ENCODE measurements around the gene C1QTNF12.

C1QTNF12 gene

GRCh38 chr1:1239614-1240347 lies 6.7 kb downstream of the C1QTNF12 start:
- no peak for DNase-seq

DNA sequence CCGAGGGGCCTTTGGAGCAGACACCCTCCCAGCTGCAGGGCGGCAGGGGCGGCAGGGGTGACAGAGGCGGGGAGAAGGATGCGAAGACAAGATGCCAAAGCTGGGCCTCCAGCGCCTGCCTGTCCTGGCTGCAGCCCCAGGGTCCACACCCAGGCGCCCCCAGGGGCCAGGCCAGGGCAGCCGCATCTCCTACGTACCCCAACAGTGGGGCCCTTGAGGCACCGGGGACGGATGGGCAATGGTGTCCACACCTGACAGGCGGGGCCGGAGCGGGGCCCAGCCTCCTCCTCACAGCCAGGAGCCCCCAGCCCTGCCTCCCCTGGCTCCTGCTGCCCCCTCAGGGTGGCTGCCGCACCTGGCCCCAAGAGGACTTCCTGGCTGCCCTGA lies 7.3 kb downstream of the C1QTNF12 start:
- no peak for DNase-seq

DNA sequence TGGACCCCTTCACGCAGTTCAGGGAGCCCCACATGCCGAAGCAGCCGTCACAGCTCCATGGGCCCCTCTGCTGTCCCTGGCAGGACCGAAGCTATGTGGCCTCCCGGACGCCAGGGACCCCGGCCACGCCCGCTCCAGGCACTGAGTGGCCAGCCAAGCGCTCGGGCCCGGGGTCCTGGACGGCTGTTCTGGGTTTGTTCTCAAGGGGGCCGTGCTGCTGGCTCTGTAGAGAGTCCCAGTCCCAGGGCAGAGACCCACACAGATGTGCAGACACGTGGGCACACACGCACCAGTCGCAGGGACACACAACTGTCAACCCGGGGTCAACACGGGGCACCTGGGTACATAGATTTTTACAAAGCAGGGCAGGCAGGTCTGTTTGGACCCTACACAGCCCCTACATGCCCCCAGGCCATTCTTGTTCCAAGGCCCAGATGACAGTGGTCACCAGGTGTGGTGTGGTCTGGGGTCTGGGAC lies 7.8 kb downstream of the C1QTNF12 start:
- no peak for DNase-seq

GRCh38 chr1:1237874-1238701 lies 8.4 kb downstream of the C1QTNF12 start:
- DNase-seq, result no peak

- DNase-seq, result no peak
Observed at GRCh38 chr1:1236945-1237873, 9.3 kb downstream of the C1QTNF12 start.

- no peak for DNase-seq
Observed at GRCh38 chr1:1236176-1236763, 10.3 kb downstream of the C1QTNF12 start.

DNA sequence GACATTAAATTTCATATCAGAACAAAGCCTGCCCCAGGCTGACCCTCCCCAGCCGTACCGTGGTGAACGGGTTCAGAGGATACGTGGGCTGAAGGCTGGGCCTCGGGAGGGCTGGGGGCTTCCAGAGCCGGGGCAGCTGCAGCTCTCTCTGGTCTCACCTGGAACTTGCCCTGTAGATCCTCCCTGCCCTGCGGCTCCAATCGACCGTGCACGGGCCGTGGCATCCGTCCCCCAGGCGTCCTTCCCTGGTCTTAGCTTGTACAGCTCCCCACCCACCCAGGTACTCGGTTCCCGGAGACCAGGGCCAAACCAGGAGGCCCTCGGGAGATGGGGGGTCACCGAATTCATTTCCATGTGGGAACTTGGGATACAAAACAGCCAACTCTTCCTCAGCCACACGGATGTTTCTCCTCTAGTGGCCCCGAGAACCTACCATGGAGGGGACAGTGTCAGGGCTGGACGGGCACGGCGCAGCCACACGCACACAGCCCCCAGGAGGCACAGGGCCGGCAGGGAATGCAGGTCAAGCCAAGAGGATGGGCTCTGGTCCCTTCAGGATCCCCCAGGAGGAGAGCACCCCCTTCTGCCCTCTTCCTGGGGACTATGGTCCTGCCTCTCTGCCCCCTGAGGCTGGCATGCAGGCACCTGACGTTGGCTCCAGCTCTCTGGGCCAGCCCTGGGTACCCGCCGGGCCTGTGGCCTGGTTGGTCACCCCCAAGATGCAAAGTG lies 11.3 kb downstream of the C1QTNF12 start:
- DNase-seq, result no peak

DNA sequence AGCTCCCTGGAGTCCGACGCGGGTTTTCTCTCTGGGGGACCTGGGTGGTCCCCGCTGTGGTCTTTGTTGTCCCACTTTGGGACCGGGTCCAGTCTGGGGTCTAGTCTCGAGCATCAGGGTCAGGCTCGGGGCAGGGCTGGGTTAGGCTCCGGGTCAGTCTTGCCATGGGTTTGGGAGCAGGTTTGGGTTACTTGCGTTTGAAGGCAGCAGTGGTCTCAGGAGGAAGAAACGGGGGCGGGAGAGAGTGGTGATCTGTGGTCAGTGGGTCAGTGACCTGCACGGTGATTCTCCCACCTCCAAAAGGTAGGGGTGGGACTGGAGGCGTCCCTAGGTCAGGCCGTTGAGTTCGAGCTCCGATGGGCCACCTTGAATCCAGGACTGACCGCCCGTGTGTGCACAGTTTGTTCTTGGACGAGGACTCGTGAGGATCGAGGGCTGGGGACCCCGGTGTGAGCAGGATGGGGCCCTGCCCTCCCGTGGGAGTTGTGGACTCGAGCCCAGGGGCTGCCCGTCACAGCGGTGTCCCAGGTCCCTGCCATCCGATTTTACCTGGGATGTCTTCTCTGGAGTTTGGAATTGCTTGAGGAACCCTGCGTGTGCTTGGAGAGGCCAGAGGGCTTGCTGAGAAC lies 12.2 kb downstream of the C1QTNF12 start:
- DNase-seq, result no peak

DNA sequence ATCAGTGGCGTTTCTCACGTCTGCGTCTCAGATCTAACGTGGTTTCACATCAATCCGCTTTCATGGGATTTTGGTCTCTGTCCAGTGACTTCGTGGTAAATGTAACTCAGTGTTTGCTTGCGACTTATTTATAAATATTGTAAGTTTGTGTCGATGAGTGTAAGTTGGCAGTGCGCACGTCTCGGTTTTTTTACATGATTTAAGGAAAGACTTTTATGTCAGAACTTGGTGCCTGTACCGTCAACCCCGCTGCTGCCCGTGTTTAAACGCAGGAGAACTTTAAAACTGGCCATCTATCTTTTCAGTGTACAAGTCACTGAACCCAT lies 13.0 kb downstream of the C1QTNF12 start:
- no peak for DNase-seq

DNA sequence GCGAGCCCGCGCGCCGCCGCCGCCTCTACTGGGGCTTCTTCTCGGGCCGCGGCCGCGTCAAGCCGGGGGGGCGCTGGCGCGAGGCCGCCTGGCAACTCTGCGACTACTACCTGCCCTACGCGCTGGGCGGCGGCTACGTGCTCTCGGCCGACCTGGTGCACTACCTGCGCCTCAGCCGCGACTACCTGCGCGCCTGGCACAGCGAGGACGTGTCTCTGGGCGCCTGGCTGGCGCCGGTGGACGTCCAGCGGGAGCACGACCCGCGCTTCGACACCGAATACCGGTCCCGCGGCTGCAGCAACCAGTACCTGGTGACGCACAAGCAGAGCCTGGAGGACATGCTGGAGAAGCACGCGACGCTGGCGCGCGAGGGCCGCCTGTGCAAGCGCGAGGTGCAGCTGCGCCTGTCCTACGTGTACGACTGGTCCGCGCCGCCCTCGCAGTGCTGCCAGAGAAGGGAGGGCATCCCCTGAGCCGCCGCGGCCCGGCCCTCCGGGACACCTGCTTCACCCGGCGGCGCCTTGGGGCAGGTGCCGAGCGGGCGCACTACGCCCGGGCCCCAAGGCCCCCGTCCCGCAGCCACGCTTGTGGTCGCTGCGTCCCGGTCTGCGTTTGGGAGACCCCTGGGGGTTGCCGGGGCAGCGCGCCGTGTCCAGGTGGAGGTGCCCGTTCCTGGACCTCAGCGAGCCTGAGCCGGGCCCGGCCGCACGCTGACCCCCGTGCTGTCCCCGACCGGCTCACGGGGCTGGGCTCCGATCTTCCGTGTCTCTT lies 13.5 kb downstream of the C1QTNF12 start:
- no peak for DNase-seq

DNA sequence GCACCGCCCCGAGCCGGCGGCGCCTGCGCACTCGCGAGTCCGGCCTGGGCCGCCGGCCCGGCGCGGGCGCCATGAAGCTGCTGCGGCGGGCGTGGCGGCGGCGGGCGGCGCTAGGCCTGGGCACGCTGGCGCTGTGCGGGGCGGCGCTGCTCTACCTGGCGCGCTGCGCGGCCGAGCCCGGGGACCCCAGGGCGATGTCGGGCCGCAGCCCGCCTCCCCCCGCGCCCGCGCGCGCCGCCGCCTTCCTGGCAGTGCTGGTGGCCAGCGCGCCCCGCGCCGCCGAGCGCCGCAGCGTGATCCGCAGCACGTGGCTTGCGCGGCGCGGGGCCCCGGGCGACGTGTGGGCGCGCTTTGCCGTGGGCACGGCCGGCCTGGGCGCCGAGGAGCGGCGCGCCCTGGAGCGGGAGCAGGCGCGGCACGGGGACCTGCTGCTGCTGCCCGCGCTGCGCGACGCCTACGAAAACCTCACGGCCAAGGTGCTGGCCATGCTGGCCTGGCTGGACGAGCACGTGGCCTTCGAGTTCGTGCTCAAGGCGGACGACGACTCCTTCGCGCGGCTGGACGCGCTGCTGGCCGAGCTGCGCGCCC lies 14.2 kb downstream of the C1QTNF12 start, which contains the start of gene B3GALT6:
B3GALT6 (plus strand) TSS at position 30 of the 588 bp plus-strand sequence; CDS start at position 72, 42 bp downstream.
- no peak for DNase-seq

- peak; percentile 97 for DNase-seq
Observed at GRCh38 chr1:1231400-1232207, 14.9 kb downstream of the C1QTNF12 start, which contains the start of gene SDF4. SDF4 (minus strand) TSS chr1:1232001; CDS start chr1:1228772, 3,229 bp downstream.

DNA sequence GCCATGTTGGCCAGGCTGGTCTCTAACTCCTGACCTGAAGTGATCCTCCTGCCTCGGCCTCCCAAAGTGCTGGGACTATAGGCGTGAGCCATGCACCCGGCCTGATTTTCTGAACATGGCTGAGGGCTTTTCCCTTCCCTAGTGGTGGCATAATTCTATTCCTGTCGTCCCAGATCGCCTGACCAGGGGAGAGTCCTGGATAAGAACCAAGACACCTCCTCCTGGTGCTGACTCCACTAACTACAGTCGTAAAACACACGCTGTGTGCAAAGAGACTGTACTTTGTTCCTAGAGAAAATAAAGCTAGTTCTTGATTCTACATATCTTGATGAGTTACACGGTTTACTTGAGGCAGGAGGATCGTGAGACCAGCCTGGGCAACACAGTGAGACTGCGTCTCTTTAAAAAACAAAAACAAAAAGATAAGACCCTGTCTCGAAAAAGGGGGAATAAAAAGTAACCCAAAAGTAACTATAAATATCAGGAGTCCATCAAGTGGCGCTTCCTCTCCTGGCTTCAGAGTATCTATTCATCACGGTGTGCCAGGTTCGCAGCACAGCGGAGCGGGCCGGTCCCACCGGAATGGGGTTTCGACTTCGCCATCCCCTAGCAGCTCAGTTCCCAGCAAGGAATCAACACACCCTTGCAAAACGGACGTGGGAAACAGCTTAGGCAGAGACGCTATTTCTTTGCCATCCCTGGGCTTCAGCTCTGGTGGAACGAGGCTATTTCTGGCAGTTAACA lies 15.7 kb downstream of the C1QTNF12 start:
- DNase-seq, result no peak

- no peak for DNase-seq
Observed at GRCh38 chr1:1229770-1230169, 16.8 kb downstream of the C1QTNF12 start.

DNA sequence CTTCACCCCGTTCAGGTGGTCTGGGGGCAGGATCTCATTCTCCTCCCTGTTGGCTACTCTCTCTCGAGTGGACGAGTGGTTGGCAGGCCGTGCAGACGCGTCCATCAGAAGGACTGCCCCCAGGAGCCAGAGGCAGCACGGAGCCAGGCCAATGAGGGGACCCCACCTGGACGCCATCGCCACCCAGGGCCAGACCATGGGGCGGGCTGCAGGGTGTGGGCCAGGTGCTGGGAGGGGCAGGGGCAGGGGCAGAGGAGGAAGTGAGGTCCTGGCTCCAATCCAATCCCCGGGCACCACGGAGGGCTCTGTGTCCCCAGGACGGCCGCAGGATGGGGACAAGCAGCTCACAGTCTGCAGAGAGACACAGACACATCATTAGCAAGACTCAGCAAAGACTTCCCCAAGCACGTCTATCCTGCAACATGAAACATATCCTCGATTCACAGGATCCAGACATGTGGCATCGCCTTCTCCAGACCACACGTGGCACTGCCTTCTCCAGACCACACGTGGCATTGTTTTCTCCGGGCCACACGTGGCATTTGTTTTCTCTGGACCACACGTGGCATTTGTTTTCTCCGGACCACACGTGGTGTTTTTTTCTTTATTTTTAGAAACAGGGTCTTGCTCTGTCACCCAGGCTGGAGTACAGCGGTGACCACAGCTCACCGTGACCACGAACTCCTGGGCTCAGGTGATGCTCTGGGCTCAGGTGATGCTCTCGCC lies 17.8 kb downstream of the C1QTNF12 start:
- no peak for DNase-seq

- DNase-seq, result no peak
Observed at GRCh38 chr1:1228187-1228586, 18.3 kb downstream of the C1QTNF12 start.

GRCh38 chr1:1227386-1227785 lies 19.1 kb downstream of the C1QTNF12 start:
- no peak for DNase-seq
